RPMI7951 (cell line): ENCODE measurements around the gene LYST. TPM values are rescaled to one million over a fixed set of nuclear protein-coding genes. Genes with fewer than 3 reads are reported as not detected.
A peak's percentile ranks its signal among the peaks of the same experiment; 100 is the strongest.
"Not testable (repeated sequence)": the region's sequence is repeated elsewhere in the genome, so short reads cannot be mapped to it uniquely, and the experiment has no call there.

ENCODE experiments used
- DNase-seq: peaks from one replicate; pipeline ENCODE4 v3.0.0-alpha.2; 2012; ENCODE audit warnings: low read depth
- total RNA-seq: library from RNA; depleted of rRNA; stranded (reverse); fragments of >200 nt; shearing (Covaris generic); gene quantifications from 2 replicates; pipeline ENCODE4 v1.2.3, GENCODE V29; 2014

LYST gene
- total RNA-seq, 1 experiment from 2014 or later, result 16.9 TPM

- no peak for DNase-seq
Measured at GRCh38 chr1:235657747-235658526, 208.8 kb downstream of the LYST start.

- DNase-seq, result no peak
Measured at GRCh38 chr1:235657269-235657668, 209.4 kb downstream of the LYST start.

GRCh38 chr1:235652364-235652763, 214.3 kb downstream of the LYST start:
- no peak for DNase-seq

GRCh38 chr1:235651170-235651806, 215.4 kb downstream of the LYST start:
- DNase-seq, result no peak

GRCh38 chr1:235650341-235651169, 216.2 kb downstream of the LYST start:
- DNase-seq, result no peak

GRCh38 chr1:235649368-235650163, 217.1 kb downstream of the LYST start, which contains the start of gene GNG4:
GNG4 (minus strand) TSS chr1:235649784; CDS start chr1:235583838, 65,946 bp downstream.
- no peak for DNase-seq

- DNase-seq, result peak; percentile 58
Measured at GRCh38 chr1:235648954-235649367, 217.7 kb downstream of the LYST start.

- no peak for DNase-seq
Measured at GRCh38 chr1:235648407-235648907, 218.2 kb downstream of the LYST start.

GRCh38 chr1:235647537-235647936, 219.2 kb downstream of the LYST start:
- DNase-seq, result not testable (repeated sequence)

- no peak for DNase-seq
Measured at GRCh38 chr1:235646463-235646862, 220.2 kb downstream of the LYST start.

GRCh38 chr1:235644693-235645305, 221.9 kb downstream of the LYST start:
- DNase-seq, result peak; percentile 49

- DNase-seq, result no peak
Measured at GRCh38 chr1:235643837-235644692, 222.6 kb downstream of the LYST start.

GRCh38 chr1:235642943-235643371, 223.7 kb downstream of the LYST start:
- DNase-seq, result no peak

GRCh38 chr1:235642011-235642942, 224.4 kb downstream of the LYST start:
- DNase-seq, result peak; percentile 66

GRCh38 chr1:235640580-235640979, 226.1 kb downstream of the LYST start:
- no peak for DNase-seq

- DNase-seq, result no peak
Measured at GRCh38 chr1:235639226-235640205, 227.2 kb downstream of the LYST start.

- not testable (repeated sequence) for DNase-seq
Measured at GRCh38 chr1:235638612-235639011, 228.1 kb downstream of the LYST start.
